DMS153 treated with DMSO at 0.1 percent for 48 hours (cell line): ENCODE data around the gene GRID1.

Experiments used
- DNase-seq: peaks from one replicate; lab custom pipeline; 2025; ENCODE audit not compliant: unreplicated experiment; lab: John Stamatoyannopoulos, UW

Gene GRID1

DNA sequence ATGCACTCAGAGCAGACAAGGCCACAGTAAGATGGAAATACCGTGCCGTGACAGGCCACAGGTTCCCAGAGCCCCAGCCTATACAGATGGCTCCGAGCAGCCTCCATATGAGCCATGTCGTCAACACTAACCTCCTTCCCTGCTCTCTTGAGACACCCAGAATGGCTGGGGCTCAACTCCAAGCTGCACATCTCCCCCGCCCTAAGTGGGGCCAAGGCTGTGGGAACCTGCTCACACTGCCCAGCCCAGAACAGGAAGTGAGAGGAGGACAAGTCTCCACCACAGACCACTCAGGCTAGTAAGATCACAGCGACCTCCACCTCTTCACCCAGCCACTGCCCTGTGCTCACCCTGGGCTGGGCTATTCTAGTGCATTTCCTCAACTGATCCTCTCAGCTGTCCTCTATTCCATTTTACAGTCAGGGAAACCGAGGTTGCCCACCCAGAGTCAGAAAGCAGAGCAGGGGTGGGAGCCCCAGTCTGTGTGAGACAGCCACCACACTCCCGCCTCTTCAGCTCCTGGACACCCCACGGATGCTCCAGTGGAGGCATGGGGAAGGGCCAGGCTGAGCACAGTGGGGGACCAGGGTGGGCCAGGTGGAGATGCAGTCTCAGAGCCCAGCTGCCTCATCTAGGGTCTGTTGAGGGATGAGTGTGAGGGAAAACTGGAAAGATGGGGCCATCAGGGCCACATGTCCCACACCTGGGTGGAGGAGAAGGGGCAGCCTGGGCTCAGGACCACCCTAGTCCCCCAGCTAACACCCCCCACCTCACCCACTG, 11.6 kb downstream of the GRID1 start:
- DNase-seq = no peak

DNA sequence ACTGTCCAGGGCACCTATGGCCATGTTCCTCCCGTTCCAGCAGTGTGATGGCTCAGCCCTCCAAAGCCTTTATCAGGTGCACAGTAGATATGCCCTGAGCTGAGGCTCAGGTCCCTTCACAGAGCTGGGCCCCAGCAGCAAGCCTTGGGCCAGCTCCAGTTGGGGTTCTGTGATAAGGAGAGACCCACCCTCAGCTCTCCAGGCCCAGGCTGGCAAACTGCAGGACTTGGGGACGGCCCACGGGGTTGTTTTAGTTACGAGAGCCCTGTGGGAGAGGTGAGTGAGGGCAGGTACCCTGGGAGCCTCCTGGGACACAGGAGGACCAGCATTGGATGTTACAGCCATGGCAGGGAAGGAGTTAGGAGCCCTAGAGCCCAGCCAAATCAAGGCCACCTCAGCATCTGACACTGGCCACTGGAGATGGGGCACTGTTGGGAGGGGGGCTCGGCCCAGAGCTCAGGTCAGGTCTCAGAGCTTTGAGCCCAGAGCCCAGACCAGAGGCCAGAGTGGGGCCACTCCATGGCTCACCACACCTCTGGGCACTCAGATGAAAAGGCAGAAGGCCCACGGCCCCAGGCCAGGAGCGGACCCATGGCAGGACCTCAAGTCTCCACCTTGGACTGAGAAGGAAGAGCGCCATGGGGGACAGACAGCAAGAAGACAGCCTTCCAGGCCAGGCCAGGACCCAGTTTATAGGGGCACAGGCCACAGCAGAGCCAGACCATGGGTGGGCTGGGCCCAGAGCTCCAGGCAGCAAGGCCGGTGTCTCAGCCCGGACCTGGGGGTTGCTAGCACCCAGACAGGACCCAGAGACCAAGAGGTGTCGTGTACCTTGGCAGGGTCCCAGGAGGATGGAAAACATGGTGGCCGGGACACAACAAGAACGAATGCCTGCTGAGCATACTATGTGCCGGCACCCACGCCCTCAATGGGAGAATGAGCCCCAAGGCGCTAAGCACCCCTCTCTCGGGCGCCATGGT, 12.8 kb downstream of the GRID1 start:
- no peak for DNase-seq

DNA sequence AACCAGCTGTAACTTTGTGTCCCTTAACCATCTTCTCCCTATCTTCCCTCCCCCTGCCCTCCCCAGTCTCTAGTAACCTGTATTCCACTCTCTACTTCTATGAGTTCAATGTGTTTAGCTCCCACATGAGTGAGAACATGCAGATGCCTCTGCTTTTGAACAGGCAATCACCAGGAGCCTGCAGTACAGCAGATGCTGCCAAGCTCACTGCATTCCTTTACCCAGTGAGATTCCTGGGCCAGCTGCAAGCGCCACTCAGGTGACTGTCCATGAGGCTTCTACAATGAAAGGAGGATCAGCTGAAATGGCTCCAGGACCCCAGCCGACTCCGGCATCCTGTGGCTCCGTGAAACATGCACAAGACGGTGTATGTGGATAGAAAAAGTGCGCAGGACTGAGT, 15.7 kb downstream of the GRID1 start:
- DNase-seq = no peak

DNA sequence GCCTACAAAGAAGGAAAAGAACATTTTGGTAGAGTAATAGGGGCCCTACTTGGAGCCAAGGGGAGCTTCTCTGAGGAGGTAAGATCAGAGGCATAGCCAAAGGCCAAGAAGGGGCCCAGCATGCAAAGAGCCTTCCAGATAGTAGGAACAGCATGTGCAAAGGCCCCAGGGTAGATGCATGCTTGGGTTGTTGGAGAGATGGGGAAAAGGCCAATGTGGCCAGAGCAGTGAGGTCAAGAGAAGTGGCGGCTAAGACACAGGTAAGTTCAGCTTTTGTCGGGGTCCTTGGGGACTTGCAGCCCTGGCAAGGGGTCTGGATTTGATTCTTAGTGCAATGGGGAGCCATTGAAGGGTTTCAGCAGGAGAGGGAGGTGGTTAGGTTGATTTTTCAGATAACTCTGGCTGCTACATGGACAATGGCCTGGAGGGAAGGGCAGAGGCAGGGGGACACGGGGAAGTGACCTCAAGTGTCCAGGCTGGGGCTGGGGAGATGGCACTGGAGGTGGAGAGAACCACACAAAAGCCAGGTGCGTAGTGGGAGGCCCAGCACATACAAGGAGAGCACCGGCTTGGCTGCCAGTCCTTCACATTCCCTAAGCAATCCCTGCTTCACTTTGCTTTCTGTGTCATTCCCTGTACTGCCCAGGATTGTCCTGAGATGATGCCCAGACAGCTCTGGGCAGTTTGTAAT, 16.5 kb downstream of the GRID1 start:
- DNase-seq = no peak

DNA sequence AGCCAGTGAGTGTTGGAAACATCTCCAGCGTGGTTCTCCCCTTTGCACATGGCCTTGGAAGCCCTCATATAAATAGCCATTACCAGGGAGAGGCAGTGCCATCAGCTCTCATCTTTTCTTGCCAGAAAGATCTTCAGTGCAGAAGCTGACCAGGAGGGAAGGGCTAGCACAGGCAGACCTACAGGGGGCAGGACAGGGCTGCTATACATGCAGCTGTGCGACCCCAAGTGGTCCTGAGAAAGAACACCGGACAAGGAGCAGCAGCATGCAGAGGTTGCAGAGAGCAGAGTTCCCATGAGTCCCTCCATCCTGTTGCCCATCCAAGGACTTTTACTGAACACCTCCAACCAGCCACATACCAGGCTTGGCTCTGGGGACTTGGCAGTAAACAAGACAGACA, 17.1 kb downstream of the GRID1 start:
- no peak for DNase-seq

DNA sequence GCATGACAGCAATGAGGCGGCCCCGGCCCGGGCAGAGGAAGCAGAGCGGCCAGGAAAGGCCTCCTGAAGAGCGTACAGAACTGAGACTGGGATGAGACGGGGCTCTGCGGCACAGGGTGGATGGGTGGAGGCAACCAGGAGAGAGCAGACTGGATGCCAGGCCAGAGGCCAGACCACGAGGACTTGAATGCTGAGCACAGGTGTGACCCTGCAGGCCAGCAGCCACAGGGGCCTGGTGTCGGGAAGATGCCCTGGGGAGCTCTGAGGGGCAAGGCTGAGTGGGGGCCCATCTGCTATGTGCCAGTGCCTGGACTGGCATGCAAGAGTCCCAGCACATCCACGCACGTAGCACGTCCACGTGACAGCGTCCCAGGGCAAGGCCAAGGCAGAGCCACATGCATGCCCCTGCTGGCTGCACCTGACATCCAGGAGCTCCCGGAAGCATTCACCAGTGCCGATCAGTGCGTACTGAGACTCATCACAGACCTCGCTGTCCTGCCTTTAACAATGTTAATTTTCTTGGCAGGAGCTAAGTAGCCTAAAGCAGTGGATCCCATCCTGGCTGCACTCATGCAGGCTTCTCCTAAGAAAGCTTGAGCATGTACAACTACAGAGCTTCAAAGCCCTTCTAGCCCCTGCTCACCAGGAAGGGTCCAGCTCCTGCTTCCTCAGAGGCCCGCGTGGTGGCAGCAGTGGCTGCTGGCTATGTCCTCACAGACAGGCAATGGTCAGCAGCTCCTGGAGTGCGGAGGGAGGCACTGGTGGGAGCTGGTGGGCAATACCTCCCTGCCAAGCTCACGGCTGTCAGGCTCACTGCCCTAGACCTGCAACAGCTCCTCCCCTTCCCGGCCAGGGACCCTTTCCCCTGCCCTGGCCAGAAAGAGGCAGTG, 18.0 kb downstream of the GRID1 start:
- no peak for DNase-seq

DNA sequence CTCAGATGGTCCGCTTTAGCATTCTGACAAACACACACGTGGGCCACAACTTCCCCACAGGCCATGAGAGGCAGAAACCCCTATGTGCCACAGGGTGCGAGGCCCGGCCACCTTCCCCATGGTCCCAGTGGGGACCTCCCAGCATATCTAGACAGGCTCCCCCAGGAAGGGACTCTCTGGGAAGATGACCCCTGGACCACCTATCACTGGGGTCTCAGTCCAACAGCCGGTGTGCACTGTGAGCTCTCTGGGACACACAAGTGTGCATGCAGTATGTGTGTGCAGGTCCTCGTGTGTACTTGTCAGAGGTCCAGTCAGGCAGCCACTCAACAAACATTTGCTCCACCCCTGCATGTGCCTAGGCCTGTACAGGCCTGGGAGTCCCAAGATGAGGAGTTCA, 18.7 kb downstream of the GRID1 start:
- DNase-seq = no peak

DNA sequence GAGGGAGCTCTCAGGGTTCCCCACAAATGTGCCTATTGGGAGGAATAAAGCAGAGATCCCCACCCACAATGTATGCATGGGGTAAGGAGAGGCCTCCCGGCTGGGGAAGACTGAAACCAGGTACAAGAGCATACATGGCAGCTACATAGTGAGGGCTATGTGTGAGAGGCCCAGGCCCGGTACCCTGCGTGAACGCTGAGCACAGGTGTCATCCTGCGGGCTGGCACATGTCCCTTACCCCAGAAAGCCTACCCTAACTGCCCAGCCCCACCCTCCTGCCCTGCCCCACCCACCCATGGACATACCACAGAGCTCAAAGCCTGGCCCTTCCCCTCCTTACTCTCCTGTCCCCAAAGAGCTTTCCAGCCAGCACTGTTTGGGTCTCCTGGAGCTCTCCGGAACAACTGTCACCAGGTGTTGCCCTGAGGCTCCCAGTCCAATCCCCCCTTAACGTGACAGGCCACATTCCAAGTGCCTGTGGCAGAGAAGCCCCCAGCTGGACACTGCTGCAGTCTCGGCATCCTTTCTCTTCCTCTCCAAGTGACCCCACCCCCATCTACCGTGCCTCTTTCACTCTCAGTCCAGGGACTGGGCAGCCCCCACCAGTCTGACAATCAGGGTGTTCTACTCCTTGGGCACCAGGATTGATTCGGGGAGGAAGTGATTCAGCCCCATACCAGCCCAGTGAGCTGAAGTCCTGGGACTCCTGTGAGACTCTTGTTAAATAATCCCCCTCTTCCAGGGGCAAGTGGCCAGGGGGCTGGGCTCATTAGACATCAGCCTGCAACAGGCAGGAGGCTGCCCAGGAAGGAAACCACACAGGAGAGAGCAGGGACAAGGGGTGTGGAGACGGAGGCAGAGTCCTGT, 19.6 kb downstream of the GRID1 start:
- DNase-seq = no peak

DNA sequence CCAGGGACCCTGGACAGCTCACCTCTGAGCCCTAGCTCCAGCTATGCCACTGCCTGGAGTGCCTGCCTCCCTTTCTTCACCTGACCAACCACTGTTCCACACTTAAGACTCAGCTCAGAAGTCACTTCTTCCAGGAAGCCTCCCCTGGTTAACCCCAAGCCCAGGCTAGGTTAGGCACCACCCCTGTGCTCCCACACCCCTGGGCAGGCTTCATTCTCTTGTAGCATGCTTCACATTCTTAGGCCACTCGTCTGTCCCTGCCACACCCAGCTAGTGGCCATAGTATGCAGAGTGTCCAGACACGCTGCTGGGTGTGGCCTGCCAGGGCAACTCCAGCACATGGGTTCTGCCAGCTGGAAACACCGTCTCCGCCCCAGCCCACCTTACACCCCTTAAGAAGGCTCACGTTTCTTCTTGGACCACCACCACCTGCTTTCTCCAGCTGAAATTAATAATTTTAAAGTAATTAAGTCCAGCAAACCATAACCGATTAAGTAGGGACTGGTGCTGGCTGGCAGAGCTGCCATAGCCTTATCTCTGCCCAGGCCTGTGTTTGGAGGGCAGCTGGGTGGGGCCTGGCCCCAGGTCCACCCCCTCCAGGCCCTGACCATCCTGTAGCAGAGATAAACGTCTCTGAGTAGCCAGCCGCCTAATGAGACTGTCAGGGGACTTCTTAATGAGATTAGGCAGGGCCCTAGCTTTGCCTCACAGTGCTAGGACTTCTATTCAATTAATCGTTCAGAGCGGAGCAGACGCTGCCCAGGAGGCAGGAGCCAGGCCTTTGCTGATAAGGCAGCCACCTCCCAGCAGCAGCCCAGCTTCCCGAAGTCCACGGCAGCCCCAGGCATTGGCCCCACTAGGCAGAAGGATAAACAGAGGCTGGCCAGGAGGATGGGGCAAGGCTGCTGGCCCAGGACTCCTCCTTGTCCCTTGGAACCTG, 20.5 kb downstream of the GRID1 start:
- no peak for DNase-seq

DNA sequence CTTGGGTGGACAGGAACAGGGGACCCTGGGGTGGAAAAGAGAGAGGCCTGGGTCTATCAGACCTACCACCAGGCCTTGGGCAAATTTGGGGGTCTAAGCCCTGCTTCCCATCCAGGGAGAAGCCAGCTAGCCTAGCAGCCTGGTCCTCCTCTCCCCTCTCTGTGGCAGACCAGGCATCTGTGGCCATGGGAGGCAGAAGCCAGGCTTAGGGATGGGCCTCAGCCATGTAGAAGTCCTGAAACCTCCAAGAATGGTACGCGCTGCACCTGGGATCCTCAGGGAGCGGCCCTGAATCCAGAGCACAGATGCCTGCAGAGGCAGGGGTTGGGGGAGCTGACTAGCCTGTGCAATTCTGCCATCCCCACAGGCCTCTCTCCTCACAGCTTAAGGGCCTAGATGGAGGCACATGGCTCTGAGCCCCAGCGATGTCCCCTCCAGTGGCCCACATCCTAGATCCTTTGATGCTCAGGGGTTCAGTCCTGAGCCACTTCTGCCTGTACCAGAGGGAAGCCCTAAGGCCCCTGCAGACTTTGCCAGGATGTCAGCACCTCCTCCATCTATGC, 21.2 kb downstream of the GRID1 start:
- DNase-seq = no peak

DNA sequence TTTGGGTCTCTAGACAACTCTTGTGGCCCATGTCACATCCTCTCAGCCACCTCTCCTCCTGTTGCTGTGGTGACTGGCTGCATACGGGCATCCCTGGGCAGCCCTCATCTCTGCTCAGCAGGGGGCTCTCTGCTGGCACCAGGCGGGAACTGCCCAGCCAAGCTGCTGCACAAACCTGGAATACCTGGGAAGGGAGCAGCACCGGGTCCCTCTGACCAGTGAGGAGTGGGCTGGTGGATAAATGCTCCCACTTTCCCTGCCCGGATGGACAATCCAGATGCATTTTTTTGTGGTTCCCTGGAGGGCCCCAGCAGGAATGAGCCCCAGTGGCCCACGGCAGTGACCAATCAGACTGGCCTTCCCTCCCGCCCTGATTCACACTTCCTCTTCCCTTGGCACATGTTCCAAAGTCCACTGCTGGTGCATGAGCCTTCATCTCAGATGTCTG, 21.9 kb downstream of the GRID1 start:
- DNase-seq = peak; percentile 20

DNA sequence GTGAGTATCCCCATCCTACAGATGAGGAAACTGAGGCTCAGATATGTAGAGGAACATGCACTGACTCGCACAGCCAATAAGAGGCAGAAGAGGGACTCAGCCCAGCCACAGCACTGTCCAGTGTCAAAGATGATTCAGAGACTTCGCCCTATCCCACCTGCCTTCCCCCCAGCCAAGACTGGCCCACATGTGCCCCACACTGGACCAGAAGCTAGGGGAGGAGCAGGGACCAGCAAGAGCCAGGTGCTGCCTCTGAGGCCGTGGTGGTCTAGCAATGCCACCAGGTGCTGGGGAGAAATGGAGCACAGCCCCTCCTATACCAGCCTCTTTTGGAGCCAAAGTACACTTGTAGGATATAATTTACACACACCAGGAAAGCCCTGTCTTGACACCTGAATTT, 22.3 kb downstream of the GRID1 start:
- no peak for DNase-seq

DNA sequence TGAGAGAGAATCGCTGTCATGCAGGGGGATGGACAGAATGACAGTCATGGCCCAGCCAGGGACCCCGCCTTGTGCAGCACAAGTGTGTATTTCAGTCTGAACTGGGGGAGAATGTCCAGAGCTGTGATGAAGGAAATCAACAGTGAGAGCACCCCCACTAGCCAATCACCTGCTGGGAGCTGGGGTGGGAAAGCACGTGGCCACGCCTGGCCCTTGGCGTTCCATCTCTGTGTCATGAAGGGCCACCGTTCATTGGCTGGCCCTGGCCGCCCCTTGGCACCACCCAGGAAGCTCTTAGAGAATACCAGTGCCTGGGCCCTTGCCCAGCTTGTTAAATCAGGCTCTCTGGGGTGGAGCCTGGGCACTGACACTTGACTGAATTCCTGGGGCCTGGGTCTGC, 22.8 kb downstream of the GRID1 start:
- DNase-seq = no peak

DNA sequence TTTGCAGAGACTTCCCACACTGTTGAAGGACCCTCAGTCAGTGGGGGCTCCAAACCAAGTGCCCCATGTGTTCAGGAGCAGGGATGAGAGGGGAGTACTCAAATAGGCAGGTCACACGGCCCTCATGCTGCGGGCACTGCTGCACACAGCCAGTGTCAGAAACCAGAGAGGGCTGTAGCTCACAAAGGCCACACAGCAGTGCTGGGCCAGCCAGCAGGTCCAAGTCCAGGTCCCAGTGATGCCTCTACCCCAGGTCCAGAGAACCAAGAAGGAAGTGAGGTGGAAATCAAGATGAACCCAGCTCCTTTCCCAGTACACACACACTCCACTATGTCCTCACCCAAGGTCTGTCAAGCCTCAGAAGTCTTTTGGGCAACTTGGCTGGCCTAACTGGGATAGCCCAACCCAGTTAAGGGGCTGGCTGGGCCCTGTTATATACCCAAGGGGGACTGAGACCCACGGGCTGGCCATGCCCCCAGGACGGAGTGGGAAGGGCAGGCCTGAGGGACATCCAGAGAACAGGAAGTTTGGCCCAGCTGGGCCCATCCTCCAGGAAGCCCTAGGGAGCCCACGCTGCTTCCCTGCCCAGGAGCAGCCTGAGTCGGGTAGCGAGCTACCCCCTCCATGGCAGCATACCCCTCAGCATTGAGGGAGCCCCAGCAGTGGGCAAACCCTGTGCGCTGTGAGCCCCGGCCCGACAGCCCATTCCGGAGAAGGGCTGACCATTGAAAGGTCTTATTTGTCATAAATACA, 24.3 kb downstream of the GRID1 start:
- DNase-seq = no peak

DNA sequence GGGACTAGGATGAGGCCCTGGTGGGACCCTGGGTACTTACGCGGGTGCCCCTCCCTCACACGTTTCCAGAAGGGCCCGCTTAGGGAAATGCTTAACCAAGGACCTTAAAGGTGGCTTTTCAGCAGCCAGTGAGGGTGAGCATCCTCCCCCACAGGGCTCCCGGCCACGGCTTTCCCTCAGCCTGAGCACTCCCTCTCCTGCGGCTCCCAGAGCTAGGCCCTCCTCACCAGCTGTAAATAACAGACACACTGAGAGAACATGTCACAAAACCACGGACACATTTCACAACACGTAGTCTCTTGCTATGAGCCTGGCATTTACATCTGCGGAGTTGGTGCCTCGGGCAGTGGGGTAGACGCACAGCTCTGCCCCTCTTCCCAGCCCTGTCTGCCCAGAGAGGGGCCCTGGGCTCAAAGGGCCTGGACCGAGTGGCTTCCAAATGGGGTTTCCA, 25.2 kb downstream of the GRID1 start:
- DNase-seq = no peak

DNA sequence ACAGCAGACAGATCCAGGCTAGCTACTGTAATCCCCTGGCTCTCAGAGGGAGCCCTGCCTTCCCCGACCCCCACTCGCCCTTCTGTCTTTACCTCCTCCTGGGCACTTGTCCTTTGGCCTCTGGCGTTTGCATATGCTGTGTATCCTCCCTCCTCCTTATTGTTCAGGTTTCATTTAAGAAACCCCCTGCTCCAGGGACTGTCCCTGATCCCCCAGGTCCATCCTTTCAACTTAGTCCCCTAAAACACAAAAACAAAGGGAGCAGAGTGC, 25.7 kb downstream of the GRID1 start:
- no peak for DNase-seq

DNA sequence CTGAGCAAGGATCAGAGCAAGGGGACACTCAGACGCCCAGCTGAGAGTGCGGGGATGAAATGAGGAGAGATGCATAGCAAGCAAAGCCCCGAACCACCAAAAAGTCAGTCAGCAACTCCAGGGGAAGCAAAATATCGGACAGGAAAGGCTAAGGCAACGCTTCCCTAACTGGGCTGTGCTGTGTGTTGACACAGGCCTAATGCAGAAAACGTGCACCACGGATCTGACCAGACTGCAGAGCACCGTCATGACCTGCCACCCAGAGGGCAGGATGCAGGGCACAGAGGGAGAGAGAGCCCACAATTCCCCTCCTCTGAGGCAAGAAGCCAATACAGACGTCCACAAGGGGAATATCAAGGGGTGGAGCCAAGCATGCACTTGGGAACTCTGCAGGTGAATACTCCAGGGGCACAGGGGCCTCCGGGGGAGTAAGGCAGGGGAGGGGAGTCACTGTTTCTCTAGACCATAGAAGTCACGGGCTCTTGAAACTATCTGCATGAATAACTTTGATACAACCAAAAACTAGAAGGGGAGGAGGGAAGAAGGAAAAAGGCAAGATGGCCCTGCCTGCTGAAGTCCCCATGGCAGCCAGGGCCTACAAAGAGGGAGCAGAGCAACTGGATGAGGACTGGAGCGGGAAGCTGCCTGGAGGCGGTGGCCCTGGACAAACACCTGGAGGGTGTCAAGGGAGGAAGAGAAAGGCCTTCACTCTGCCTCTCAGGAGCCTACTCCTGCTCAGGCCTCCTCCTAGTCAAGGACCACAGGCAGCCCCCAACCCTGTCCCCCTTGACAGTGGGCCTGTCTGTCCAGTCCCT, 26.2 kb downstream of the GRID1 start:
- no peak for DNase-seq
